ENCODE data around the gene GRIK2. TPM values are rescaled to one million over a fixed set of nuclear protein-coding genes. Genes with fewer than 3 reads are reported as not detected.
"Not testable (repeated sequence)": the region's sequence is repeated elsewhere in the genome, so short reads cannot be mapped to it uniquely, and the experiment has no call there.

The GRIK2 gene
- total RNA-seq (2014; rRNA removed; shearing (Covaris generic)) (0.38 and 7.1 TPM in 2 replicates), polyA plus RNA-seq (2016; fragmentation: Nextera tagmentation; extraction: Ambion mirVana) (0.99 and 1.4 TPM in 2 replicates)

DNA sequence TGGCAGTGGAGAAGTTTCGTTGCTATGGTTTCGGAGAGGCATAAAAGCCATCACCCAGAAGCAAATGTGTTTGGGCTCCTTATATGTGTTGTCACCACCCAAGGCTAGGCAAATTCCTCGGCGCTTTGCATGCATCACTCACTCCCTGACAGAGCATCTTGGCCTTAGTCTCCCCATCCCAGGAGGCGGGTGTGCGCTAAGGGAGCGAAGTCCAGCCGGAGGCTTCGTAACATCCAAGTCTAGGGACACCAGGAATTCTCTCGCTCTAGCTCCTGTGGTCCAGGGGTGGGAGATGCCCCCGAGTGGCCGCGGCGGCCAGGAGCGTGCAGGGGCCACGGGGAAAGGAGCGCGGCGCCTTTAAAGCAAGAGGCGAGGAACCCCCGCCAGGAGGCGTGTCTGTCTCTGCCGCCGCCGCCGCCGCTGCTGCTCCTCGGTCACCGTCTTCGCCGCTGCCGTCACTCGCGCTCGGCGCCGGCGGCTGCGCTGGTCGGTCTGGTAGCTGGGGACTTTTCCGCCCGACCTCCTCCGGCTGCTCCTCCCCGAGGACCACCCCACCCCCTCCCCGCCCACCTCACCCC, at the start of gene GRIK2:
Gene GRIK2, plus strand, starts transcription at position 458 of the 578 bp plus-strand sequence.
- TF ChIP-seq EZH2phosphoT487 (IDR thresholded peaks at IDR 0.05; ENCODE audit: insufficient read depth, low read depth) (no peak), EZH2 (IDR thresholded peaks at IDR 0.05; ENCODE audit: insufficient read depth, poor library complexity, severe bottlenecking) (no peak)
- H3K4me3 ChIP-seq, result peak within 1 kb of the TSS; percentile 69
- H3K27me3 ChIP-seq (replicated peaks; ENCODE audit: insufficient read depth), result peaks cover 11% of the 10 kb centered on the region
- 0 out of 2 replicates have a peak, but pooled peaks cover 6% of the 10 kb centered on the region for H3K4me1 ChIP-seq (ENCODE audit: insufficient read depth)
- no peaks in the 10 kb centered on the region for H3K36me3 ChIP-seq (ENCODE audit: low read depth)
- H3K9me2 ChIP-seq (ENCODE audit: insufficient read depth), result no peaks in the 10 kb centered on the region
- H2AFZ ChIP-seq, result peak within 1 kb of the TSS; percentile 73
- in situ Hi-C loops (cut with MboI), result no loop called here
- no peak within 1 kb of the TSS for H3K27ac ChIP-seq
- H3K9me3 ChIP-seq (ENCODE audit: low read depth), result no peaks in the 10 kb centered on the region
- DNase-seq, result peak; percentile 78
- no peaks in the 10 kb centered on the region for H3K79me2 ChIP-seq (ENCODE audit: insufficient read depth)
- H3F3A ChIP-seq (ENCODE audit: insufficient read depth), result no peaks in the 10 kb centered on the region
- H4K20me1 ChIP-seq (ENCODE audit: insufficient read depth), result no peaks in the 10 kb centered on the region
- peak within 1 kb of the TSS; percentile 58 for H3K9ac ChIP-seq
- WGBS, 2 experiments (ENCODE audit: low coverage in 1 of 2, low lambda C conversion rate in 2 of 2, missing lambda C conversion rate in 2 of 2), result 1 to 5% methylated on average over 15 to 36 of the region's 45 CpGs
- peak within 1 kb of the TSS; percentile 86 for H3K4me2 ChIP-seq (ENCODE audit: unreplicated experiment)

DNA sequence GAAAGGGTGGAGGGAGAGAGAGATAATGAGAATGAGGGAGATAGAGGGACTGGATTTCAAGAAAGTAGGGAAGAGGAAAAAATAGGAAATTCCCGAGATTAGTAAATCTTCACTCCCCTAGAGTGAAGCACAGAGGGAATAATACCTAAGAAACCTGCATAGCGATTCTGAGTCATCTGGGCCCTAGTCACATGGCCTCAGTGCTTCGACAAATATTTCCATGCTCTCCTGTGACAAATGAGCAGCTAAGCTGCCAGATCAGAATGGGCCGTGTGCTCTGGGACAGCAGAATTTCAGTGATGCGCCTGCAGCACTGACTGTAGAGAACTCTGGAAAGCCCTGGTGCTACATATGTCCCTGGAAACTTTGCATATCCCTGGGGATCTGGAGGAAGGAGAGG, 48.6 kb upstream of the GRIK2 start:
- Histone ChIP-seq H4K20me1 (ENCODE audit: insufficient read depth) (no peaks in the 10 kb centered on the region), H3K79me2 (ENCODE audit: insufficient read depth) (no peaks in the 10 kb centered on the region), H3F3A (ENCODE audit: insufficient read depth) (no peaks in the 10 kb centered on the region), H3K9ac (no peak overlapping the region), H3K9me3 (ENCODE audit: low read depth) (no peaks in the 10 kb centered on the region), H3K4me3 (no peak overlapping the region), H3K4me2 (ENCODE audit: unreplicated experiment) (no peak overlapping the region), H3K27ac (no peak overlapping the region), H3K4me1 (ENCODE audit: insufficient read depth) (no peaks in the 10 kb centered on the region), H3K36me3 (ENCODE audit: low read depth) (no peaks in the 10 kb centered on the region), H3K9me2 (ENCODE audit: insufficient read depth) (no peaks in the 10 kb centered on the region), H3K27me3 (replicated peaks; ENCODE audit: insufficient read depth) (no peaks in the 10 kb centered on the region), H2AFZ (no peak overlapping the region)
- 17 to 23% methylated on average over 5 of the region's 5 CpGs for whole genome bisulfite sequencing, 2 experiments (ENCODE audit: low coverage in 1 of 2, low lambda C conversion rate in 2 of 2, missing lambda C conversion rate in 2 of 2)
- no peak for DNase-seq
- TF ChIP-seq EZH2 (IDR thresholded peaks at IDR 0.05; ENCODE audit: insufficient read depth, poor library complexity, severe bottlenecking), result no peak
- TF ChIP-seq EZH2phosphoT487 (IDR thresholded peaks at IDR 0.05; ENCODE audit: insufficient read depth, low read depth), result no peak
- in situ Hi-C loops (cut with MboI), result no loop called here

DNA sequence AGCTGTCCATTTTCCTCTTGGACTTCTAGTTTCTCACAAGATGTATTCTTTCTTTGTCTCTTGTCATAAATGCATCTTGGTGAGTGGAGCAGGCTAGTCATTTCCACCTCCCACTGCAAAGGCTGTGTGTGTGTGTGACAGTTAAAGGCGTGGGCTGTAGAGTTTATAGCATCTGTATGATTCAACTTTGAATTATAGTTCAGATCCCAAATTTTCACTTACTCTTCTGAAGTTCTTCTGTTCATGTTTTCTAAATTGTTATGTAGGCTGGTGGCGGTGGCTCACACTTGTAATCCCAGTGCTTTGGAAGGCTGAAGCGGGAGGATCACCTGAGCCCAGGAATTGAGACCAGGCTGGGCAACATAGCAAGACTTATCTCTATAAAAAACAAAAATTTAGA, 44.7 kb upstream of the GRIK2 start:
- Histone ChIP-seq H3K4me1 (ENCODE audit: insufficient read depth) (no peaks in the 10 kb centered on the region), H4K20me1 (ENCODE audit: insufficient read depth) (no peaks in the 10 kb centered on the region), H3K27ac (no peak overlapping the region), H3F3A (ENCODE audit: insufficient read depth) (no peaks in the 10 kb centered on the region), H3K9me3 (ENCODE audit: low read depth) (no peaks in the 10 kb centered on the region), H3K79me2 (ENCODE audit: insufficient read depth) (no peaks in the 10 kb centered on the region), H3K9ac (no peak overlapping the region), H2AFZ (no peak overlapping the region), H3K4me2 (ENCODE audit: unreplicated experiment) (no peak overlapping the region), H3K27me3 (replicated peaks; ENCODE audit: insufficient read depth) (no peaks in the 10 kb centered on the region), H3K9me2 (ENCODE audit: insufficient read depth) (no peaks in the 10 kb centered on the region), H3K36me3 (ENCODE audit: low read depth) (no peaks in the 10 kb centered on the region), H3K4me3 (no peak overlapping the region)
- peak; percentile 0 for DNase-seq
- WGBS, 2 experiments (ENCODE audit: low coverage in 1 of 2, low lambda C conversion rate in 2 of 2, missing lambda C conversion rate in 2 of 2), result 33 to 44% methylated on average over 3 of the region's 3 CpGs
- TF ChIP-seq EZH2 (IDR thresholded peaks at IDR 0.05; ENCODE audit: insufficient read depth, poor library complexity, severe bottlenecking) (no peak), EZH2phosphoT487 (IDR thresholded peaks at IDR 0.05; ENCODE audit: insufficient read depth, low read depth) (no peak)
- in situ Hi-C loops (cut with MboI), result no loop called here

DNA sequence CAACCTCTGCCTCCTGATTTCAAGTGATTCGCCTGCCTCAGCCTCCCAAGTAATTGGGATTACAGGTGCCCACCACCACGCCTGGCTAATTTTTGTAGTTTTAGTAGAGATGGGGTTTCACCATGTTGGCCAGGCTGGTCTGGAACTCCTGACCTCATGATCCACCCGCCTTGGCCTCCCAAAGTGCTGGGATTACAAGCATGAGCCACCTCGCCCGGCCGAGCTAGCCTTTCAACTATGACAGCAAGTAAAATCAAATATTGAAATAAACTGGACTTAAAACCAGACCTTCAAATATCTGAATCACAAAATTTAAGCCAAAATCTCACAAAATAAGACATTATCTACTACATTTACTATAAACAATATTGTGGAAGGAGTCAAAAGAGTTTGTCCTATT, 42.9 kb upstream of the GRIK2 start:
- H3K36me3 ChIP-seq (ENCODE audit: low read depth); H3F3A ChIP-seq (ENCODE audit: insufficient read depth); H2AFZ ChIP-seq; in situ Hi-C loops (cut with MboI); H4K20me1 ChIP-seq (ENCODE audit: insufficient read depth); H3K9ac ChIP-seq; H3K27me3 ChIP-seq (replicated peaks; ENCODE audit: insufficient read depth); H3K9me2 ChIP-seq (ENCODE audit: insufficient read depth); DNase-seq; H3K27ac ChIP-seq; H3K4me1 ChIP-seq (ENCODE audit: insufficient read depth); H3K9me3 ChIP-seq (ENCODE audit: low read depth); H3K4me3 ChIP-seq; H3K4me2 ChIP-seq (ENCODE audit: unreplicated experiment); H3K79me2 ChIP-seq (ENCODE audit: insufficient read depth): not testable (repeated sequence)
- 25 to 30% methylated on average over 6 of the region's 6 CpGs for WGBS, 2 experiments (ENCODE audit: low coverage in 1 of 2, low lambda C conversion rate in 2 of 2, missing lambda C conversion rate in 2 of 2)

DNA sequence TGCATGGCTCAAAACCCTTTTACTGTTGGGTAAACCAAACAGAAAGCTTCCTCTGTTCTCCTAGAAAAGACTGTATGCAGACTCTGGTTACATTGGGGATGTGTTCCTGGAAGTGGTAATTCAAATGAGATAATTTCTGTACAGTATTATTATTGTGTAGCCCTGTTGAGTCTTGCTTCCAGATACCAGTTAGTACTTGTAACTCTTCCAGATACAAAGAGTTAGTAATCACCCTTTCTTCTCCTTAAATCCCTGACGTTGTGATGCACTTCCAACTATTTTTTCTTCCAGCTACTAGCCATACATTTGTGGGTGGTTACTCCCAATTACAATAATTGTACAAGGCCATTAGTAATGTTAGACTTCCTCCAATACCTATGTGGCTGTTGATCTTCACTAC, 42.3 kb upstream of the GRIK2 start:
- Histone ChIP-seq H3K9me3 (ENCODE audit: low read depth) (no peaks in the 10 kb centered on the region), H3K4me1 (ENCODE audit: insufficient read depth) (no peaks in the 10 kb centered on the region), H3K79me2 (ENCODE audit: insufficient read depth) (no peaks in the 10 kb centered on the region), H3K9ac (no peak overlapping the region), H3K27ac (no peak overlapping the region), H4K20me1 (ENCODE audit: insufficient read depth) (no peaks in the 10 kb centered on the region), H3K4me2 (ENCODE audit: unreplicated experiment) (no peak overlapping the region), H2AFZ (no peak overlapping the region), H3K9me2 (ENCODE audit: insufficient read depth) (no peaks in the 10 kb centered on the region), H3F3A (ENCODE audit: insufficient read depth) (no peaks in the 10 kb centered on the region), H3K36me3 (ENCODE audit: low read depth) (no peaks in the 10 kb centered on the region), H3K4me3 (no peak overlapping the region), H3K27me3 (replicated peaks; ENCODE audit: insufficient read depth) (no peaks in the 10 kb centered on the region)
- in situ Hi-C loops (cut with MboI), result no loop called here
- WGBS, 2 experiments (ENCODE audit: low coverage in 1 of 2, low lambda C conversion rate in 2 of 2, missing lambda C conversion rate in 2 of 2), result 20 to 50% methylated on average over 1 of the region's 1 CpG
- TF ChIP-seq EZH2 (IDR thresholded peaks at IDR 0.05; ENCODE audit: insufficient read depth, poor library complexity, severe bottlenecking), result no peak
- TF ChIP-seq EZH2phosphoT487 (IDR thresholded peaks at IDR 0.05; ENCODE audit: insufficient read depth, low read depth), result no peak
- DNase-seq, result no peak
